ENCODE measurements around the gene PPP2R5C.

Gene PPP2R5C

DNA sequence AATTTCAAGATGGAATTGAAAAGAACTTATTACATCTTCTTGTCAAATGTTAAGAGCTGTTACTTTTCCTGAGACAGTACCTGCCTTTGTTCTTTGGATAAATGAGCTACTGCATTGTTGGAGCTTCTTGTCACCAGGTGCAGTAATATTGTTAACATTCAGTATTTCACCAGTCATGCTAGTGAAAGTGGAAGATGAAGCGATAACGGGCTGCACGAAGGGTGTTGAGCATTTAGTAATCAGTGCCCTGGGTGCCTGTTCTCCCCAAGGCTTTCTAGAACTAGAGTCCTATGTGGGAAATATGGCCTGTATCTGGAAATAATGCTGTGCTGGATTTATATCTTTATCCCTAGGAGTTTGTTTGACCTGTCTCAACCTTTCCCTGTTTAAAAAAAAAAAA, 83.2 kb downstream of the PPP2R5C start (continued):
- TF ChIP-seq, protein P1, sequence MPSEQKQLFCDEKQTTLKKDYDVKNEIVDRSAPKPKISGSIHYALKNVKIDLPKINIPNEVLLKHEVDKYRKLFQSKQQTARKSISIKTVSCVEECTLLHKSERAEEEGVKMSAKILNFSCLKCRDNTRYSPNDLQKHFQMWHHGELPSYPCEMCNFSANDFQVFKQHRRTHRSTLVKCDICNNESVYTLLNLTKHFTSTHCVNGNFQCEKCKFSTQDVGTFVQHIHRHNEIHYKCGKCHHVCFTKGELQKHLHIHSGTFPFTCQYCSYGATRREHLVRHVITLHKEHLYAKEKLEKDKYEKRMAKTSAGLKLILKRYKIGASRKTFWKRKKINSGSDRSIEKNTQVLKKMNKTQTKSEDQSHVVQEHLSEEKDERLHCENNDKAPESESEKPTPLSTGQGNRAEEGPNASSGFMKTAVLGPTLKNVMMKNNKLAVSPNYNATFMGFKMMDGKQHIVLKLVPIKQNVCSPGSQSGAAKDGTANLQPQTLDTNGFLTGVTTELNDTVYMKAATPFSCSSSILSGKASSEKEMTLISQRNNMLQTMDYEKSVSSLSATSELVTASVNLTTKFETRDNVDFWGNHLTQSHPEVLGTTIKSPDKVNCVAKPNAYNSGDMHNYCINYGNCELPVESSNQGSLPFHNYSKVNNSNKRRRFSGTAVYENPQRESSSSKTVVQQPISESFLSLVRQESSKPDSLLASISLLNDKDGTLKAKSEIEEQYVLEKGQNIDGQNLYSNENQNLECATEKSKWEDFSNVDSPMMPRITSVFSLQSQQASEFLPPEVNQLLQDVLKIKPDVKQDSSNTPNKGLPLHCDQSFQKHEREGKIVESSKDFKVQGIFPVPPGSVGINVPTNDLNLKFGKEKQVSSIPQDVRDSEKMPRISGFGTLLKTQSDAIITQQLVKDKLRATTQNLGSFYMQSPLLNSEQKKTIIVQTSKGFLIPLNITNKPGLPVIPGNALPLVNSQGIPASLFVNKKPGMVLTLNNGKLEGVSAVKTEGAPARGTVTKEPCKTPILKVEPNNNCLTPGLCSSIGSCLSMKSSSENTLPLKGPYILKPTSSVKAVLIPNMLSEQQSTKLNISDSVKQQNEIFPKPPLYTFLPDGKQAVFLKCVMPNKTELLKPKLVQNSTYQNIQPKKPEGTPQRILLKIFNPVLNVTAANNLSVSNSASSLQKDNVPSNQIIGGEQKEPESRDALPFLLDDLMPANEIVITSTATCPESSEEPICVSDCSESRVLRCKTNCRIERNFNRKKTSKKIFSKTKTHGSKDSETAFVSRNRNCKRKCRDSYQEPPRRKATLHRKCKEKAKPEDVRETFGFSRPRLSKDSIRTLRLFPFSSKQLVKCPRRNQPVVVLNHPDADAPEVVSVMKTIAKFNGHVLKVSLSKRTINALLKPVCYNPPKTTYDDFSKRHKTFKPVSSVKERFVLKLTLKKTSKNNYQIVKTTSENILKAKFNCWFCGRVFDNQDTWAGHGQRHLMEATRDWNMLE (tag by site-specific recombination; conservative IDR thresholded peaks at IDR 0.05; ENCODE audit: low read depth), result no peak
- TF ChIP-seq GLIS1 (tag by site-specific recombination; IDR thresholded peaks at IDR 0.05) (no peak), ZNF274 (IDR thresholded peaks at IDR 0.05; ENCODE audit: low read length) (no peak), ZNF274 (tag by site-specific recombination; IDR thresholded peaks at IDR 0.05; ENCODE audit: borderline replicate concordance) (no peak), ZNF610 (tag by site-specific recombination; IDR thresholded peaks at IDR 0.05; ENCODE audit: borderline replicate concordance) (no peak), GLI4 (tag by site-specific recombination; IDR thresholded peaks at IDR 0.05) (no peak), ZNF626 (tag by site-specific recombination; IDR thresholded peaks at IDR 0.05) (no peak)
- TF ChIP-seq, protein P2, sequence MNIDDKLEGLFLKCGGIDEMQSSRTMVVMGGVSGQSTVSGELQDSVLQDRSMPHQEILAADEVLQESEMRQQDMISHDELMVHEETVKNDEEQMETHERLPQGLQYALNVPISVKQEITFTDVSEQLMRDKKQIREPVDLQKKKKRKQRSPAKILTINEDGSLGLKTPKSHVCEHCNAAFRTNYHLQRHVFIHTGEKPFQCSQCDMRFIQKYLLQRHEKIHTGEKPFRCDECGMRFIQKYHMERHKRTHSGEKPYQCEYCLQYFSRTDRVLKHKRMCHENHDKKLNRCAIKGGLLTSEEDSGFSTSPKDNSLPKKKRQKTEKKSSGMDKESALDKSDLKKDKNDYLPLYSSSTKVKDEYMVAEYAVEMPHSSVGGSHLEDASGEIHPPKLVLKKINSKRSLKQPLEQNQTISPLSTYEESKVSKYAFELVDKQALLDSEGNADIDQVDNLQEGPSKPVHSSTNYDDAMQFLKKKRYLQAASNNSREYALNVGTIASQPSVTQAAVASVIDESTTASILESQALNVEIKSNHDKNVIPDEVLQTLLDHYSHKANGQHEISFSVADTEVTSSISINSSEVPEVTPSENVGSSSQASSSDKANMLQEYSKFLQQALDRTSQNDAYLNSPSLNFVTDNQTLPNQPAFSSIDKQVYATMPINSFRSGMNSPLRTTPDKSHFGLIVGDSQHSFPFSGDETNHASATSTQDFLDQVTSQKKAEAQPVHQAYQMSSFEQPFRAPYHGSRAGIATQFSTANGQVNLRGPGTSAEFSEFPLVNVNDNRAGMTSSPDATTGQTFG (tag by site-specific recombination; IDR thresholded peaks at IDR 0.05; ENCODE audit: borderline replicate concordance), result no peak

DNA sequence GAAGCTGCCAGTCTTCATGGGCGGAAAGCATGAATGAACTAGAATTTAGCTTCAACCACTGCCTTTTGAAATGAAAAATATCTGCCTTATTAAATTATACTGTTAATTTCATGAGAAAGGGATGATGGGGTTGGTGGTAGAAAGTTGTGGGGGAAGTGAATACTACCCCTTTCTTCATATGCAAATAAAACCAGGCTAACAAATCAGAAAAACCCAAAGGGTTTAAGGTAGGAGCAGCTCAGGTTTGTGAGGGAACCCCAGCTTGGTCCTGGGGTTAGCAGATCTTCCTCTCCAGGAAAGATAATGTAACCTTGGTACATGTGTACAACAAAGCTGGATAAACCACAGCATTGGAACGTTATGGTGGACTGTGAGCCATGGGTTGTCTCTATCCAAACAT, 84.0 kb downstream of the PPP2R5C start:
- Histone ChIP-seq H3K4me1 (ENCODE audit: control insufficient read depth, insufficient read depth, low read length) (peaks cover 3% of the 10 kb centered on the region; the same call in 1 of the 2 replicates), H3K9me3 (ENCODE audit: control insufficient read depth, insufficient read depth, low read depth, low read length) (no peaks in the 10 kb centered on the region), H3K27ac (ENCODE audit: extremely low read depth, low read depth, low read length) (no peak overlapping the region), H3K4me3 (ENCODE audit: low read depth, low read length) (no peak overlapping the region), H3K36me3 (ENCODE audit: control insufficient read depth in 2 of 2, insufficient read depth in 1 of 2, low read length in 2 of 2) (peaks cover 0 to 4% of the 10 kb centered on the region in 2 experiments; a peak in 2 of 3 replicates)
- POLR2A ChIA-PET, result no interaction called here
- CTCF ChIA-PET, result interaction anchor here (1.1 kb wide), 1 partner anchor 75 kb away, joined by 6 read pairs; no protein-coding TSS in a partner anchor
- no peak for TF ChIP-seq HOXA7 (CRISPR knock-in tag; IDR thresholded peaks at IDR 0.05; ENCODE audit: borderline replicate concordance)
- TF ChIP-seq SP2 (tag by site-specific recombination; IDR thresholded peaks at IDR 0.05), result no peak
- no peak for TF ChIP-seq ELK4 (IDR thresholded peaks at IDR 0.05; ENCODE audit: borderline replicate concordance, low read depth, low read length)
- no peak for TF ChIP-seq ZNF701 (tag by site-specific recombination; IDR thresholded peaks at IDR 0.05)
- TF ChIP-seq, protein P3, sequence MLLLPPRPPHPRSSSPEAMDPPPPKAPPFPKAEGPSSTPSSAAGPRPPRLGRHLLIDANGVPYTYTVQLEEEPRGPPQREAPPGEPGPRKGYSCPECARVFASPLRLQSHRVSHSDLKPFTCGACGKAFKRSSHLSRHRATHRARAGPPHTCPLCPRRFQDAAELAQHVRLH (tag by site-specific recombination; IDR thresholded peaks at IDR 0.05), result no peak
- TF ChIP-seq ZSCAN23 (tag by site-specific recombination; IDR thresholded peaks at IDR 0.05), result no peak
- no peak for TF ChIP-seq GLIS1 (tag by site-specific recombination; IDR thresholded peaks at IDR 0.05)
- TF ChIP-seq ZNF792 (tag by site-specific recombination; IDR thresholded peaks at IDR 0.05), result no peak
- no peak for TF ChIP-seq ZNF335 (tag by site-specific recombination; conservative IDR thresholded peaks at IDR 0.05)

All from HEK293 (cell line).